Ishikawa (cell line): Measurements from ENCODE around the gene FER.

ENCODE experiments used
- CEBPB ChIP-seq: IDR thresholded peaks from 2 replicates; pipeline ENCODE4 v1.6.1; 2012
- CREB1 ChIP-seq: IDR thresholded peaks from 2 replicates; pipeline ENCODE4 v1.6.1; 2012; ENCODE audit warnings: low read depth
- EGR1 ChIP-seq: IDR thresholded peaks from 2 replicates; pipeline ENCODE4 v1.6.1; 2012
- EP300 ChIP-seq: IDR thresholded peaks from 2 replicates; pipeline ENCODE4 v1.6.1; 2012; ENCODE audit warnings: borderline replicate concordance
- FOXM1 ChIP-seq: IDR thresholded peaks from 2 replicates; pipeline ENCODE4 v1.6.1; 2012; ENCODE audit warnings: low read depth, borderline replicate concordance
- MAX ChIP-seq: IDR thresholded peaks from 2 replicates; pipeline ENCODE4 v1.6.1; 2012
- NFIC ChIP-seq: IDR thresholded peaks from 2 replicates; pipeline ENCODE4 v1.6.1; 2012
- RAD21 ChIP-seq: IDR thresholded peaks from 2 replicates; pipeline ENCODE4 v1.6.1; 2012; ENCODE audit warnings: low read depth
- TAF1 ChIP-seq: IDR thresholded peaks from 2 replicates; pipeline ENCODE4 v1.6.1; 2012; ENCODE audit warnings: low read depth, mild to moderate bottlenecking
- YY1 ChIP-seq: IDR thresholded peaks from 2 replicates; pipeline ENCODE4 v1.6.1; 2012; ENCODE audit warnings: low read depth
- ZBTB7A ChIP-seq: IDR thresholded peaks from 2 replicates; pipeline ENCODE4 v1.6.1; 2012; ENCODE audit warnings: low read depth
- TF ChIP-seq, protein P1 (sequence below): IDR thresholded peaks from 2 replicates; pipeline ENCODE4 v1.6.1; 2012; ENCODE audit warnings: low read depth, mild to moderate bottlenecking

DNA sequence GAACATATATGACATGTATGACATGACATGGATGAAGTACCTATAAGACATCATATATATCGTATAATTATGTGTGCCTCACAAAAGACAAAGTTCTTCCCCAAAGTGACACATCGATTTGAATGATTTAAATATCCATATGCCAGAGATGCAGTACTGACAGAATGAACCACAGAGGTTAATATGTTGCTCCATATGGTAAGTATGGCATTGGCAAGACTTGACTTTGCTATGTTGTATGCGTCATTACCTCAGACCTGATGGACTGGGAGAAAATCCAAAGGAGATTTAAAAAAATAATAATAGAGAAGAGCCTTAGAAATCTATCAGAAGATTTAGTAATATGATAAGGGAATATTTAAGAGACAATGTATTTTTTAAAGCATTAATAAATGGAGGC, 398.9 kb downstream of the FER start:
- TF ChIP-seq EP300, result no peak
- TF ChIP-seq RAD21, result no peak
- TF ChIP-seq ZBTB7A, result no peak
- TF ChIP-seq CEBPB, result no peak
- no peak for TF ChIP-seq TAF1
- TF ChIP-seq, protein P1, sequence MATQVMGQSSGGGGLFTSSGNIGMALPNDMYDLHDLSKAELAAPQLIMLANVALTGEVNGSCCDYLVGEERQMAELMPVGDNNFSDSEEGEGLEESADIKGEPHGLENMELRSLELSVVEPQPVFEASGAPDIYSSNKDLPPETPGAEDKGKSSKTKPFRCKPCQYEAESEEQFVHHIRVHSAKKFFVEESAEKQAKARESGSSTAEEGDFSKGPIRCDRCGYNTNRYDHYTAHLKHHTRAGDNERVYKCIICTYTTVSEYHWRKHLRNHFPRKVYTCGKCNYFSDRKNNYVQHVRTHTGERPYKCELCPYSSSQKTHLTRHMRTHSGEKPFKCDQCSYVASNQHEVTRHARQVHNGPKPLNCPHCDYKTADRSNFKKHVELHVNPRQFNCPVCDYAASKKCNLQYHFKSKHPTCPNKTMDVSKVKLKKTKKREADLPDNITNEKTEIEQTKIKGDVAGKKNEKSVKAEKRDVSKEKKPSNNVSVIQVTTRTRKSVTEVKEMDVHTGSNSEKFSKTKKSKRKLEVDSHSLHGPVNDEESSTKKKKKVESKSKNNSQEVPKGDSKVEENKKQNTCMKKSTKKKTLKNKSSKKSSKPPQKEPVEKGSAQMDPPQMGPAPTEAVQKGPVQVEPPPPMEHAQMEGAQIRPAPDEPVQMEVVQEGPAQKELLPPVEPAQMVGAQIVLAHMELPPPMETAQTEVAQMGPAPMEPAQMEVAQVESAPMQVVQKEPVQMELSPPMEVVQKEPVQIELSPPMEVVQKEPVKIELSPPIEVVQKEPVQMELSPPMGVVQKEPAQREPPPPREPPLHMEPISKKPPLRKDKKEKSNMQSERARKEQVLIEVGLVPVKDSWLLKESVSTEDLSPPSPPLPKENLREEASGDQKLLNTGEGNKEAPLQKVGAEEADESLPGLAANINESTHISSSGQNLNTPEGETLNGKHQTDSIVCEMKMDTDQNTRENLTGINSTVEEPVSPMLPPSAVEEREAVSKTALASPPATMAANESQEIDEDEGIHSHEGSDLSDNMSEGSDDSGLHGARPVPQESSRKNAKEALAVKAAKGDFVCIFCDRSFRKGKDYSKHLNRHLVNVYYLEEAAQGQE, result no peak
- TF ChIP-seq MAX, result no peak
- no peak for TF ChIP-seq NFIC
- no peak for TF ChIP-seq EGR1
- no peak for TF ChIP-seq YY1
- TF ChIP-seq FOXM1, result no peak
- TF ChIP-seq CREB1, result no peak
